Activated naive CD8-positive, alpha-beta T cell treated with anti-CD3 and anti-CD28 coated beads, Interleukin-2, amount 10 ng/mL, durations not matched to agents 7 days and 5 days (primary cell): ENCODE results near the gene ARHGAP27. TPM values are rescaled to one million over a fixed set of nuclear protein-coding genes. Genes with fewer than 3 reads are reported as not detected.

Source experiments
- ATAC-seq: fragments of 150-1000 bp; cut with Tn5 transposase; one replicate; pipeline ENCODE4 v1.10.0; 2021; ENCODE audit warnings: low read depth, moderate library complexity
- POLR2A ChIA-PET: fragments of 350-600 bp; sonication (Branson Sonifier 250); formaldehyde crosslinking; loops from one replicate; lab custom pipeline; 2021; ENCODE audit warnings: antibody characterized with exemption; lab: Charles Lee
- DNase-seq: peaks from one replicate; pipeline ENCODE4 v3.0.0; 2021
- H3K27ac Mint-ChIP-seq: one replicate; pipeline ENCODE4 v1.8.0; 2022; ENCODE audit warnings: mild to moderate bottlenecking, mixed read lengths
- H3K27me3 Mint-ChIP-seq: one replicate; pipeline ENCODE4 v1.8.0; 2022; ENCODE audit warnings: mild to moderate bottlenecking, moderate library complexity, mixed read lengths
- H3K36me3 Mint-ChIP-seq: one replicate; pipeline ENCODE4 v1.8.0; 2021; ENCODE audit warnings: mild to moderate bottlenecking, mixed read lengths
- H3K4me1 Mint-ChIP-seq: one replicate; pipeline ENCODE4 v1.8.0; 2021; ENCODE audit warnings: mixed read lengths
- H3K4me3 Mint-ChIP-seq: one replicate; pipeline ENCODE4 v1.8.0; 2022; ENCODE audit warnings: mild to moderate bottlenecking, moderate library complexity, mixed read lengths
- H3K9me3 Mint-ChIP-seq: one replicate; pipeline ENCODE4 v1.8.0; 2021; ENCODE audit warnings: mixed read lengths
- total RNA-seq, 2 experiments: library from RNA; stranded (reverse); gene quantifications; one replicate each; pipeline ENCODE4 v1.2.3, GENCODE V29; 2021

Gene ARHGAP27
- total RNA-seq, 2 experiments from 2014 or later = 99.8 to 114 TPM

GRCh38 chr17:45430738-45431530, 1.7 kb downstream of the ARHGAP27 start:
- peak overlapping the region; percentile 90 for H3K27ac Mint-ChIP-seq
- DNase-seq = no peak
- no peaks in the 10 kb centered on the region for H3K9me3 Mint-ChIP-seq
- H3K36me3 Mint-ChIP-seq = peaks cover 7% of the 10 kb centered on the region
- H3K27me3 Mint-ChIP-seq = no peaks in the 10 kb centered on the region
- peak; percentile 43 for ATAC-seq
- POLR2A ChIA-PET = interaction anchor here (0.6 to 2.6 kb wide), 7 partner anchors 22 to 283 kb away, joined by 3 to 10 read pairs (median 4); partner anchors contain the start of genes HEXIM1 and PLEKHM1
- peak overlapping the region; percentile 92 for H3K4me3 Mint-ChIP-seq
- H3K4me1 Mint-ChIP-seq = peaks cover 20% of the 10 kb centered on the region

DNA sequence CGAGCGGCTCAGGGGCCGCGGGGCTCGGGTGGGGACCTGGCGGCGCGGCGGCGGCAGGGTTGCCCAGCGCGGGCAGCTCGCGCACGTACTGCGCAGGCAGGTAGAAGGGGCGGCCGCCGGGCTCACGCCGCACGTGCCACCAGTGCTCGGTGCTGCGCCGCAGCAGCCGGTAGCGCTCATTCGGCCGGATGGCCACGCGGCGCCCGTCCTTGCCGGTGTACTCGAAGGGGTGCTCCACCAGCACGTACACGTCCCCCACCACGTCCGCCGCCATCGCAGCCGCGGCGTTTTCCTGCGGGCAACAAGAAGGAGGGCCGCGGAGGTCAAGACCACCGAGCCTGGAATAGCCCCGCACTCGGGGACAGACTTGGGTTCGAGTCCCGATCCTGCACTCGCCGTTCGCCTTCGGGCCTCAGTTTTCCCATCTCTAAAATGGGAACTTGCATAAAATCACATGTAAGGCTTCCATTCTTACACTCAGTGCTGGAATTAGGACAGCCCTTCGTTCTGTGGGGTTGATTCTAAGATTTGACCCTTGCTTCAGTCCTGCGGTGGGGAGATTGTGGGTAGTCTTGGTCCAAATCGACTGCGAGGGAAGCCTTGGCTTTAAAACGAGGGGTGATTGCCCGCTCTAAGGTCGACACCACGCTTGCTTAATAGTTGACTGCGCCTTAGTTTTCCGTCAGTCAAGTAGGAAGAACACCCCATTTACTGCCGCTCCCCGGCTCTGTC, 2.5 kb downstream of the ARHGAP27 start:
- Mint-ChIP-seq H3K9me3 (no peaks in the 10 kb centered on the region), H3K27me3 (no peaks in the 10 kb centered on the region), H3K4me3 (peak overlapping the region; percentile 92), H3K36me3 (peaks cover 7% of the 10 kb centered on the region), H3K27ac (peak overlapping the region; percentile 90), H3K4me1 (peaks cover 20% of the 10 kb centered on the region)
- POLR2A ChIA-PET = interaction anchor here (0.6 to 2.6 kb wide), 6 partner anchors 21 to 282 kb away, joined by 3 to 10 read pairs (median 4); partner anchors contain the start of genes HEXIM1 and PLEKHM1
- DNase-seq (peak; percentile 35), ATAC-seq (no peak)

DNA sequence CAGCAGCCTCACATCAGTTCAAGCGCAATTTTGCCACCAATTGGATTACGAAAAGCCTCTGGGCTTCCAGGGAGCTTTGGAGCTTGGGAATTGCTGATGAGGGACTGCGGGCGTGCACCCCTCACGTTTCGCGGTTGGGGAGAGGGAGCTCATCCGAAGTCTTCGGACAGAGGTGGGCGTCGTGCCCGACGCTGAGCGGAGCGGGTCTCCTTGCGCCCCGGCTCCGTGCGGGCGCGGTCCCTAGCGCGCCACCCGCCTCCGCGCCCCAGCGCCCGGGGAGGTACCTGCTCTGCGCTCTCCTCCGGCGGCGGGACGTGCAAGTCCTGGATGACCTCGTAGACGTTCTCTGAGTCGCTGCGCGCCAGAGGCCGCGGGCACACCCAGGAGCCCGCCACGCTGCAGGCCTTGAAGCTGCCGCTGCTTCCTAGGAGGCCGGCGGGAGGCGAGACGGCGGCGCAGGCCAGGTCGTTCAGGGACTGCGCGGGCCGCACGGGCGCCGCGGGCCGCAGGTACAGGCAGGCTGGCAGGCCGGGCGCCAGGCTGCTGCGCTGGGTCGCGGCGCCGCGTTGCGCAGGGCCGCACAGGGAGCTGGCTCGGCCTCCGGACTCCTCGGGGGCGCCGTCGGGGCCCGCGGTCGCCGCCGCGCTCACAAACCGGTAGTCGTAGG, 3.2 kb downstream of the ARHGAP27 start:
- DNase-seq = peak; percentile 33
- ATAC-seq = no peak
- peak overlapping the region; percentile 76 for H3K4me3 Mint-ChIP-seq
- H3K9me3 Mint-ChIP-seq = no peaks in the 10 kb centered on the region
- POLR2A ChIA-PET = interaction anchor here (1.0 kb wide), 1 partner anchor 156 kb away, joined by 3 read pairs; no protein-coding TSS in a partner anchor
- H3K36me3 Mint-ChIP-seq = peaks cover 7% of the 10 kb centered on the region
- no peaks in the 10 kb centered on the region for H3K27me3 Mint-ChIP-seq
- H3K27ac Mint-ChIP-seq = no peak overlapping the region
- peaks cover 20% of the 10 kb centered on the region for H3K4me1 Mint-ChIP-seq

DNA sequence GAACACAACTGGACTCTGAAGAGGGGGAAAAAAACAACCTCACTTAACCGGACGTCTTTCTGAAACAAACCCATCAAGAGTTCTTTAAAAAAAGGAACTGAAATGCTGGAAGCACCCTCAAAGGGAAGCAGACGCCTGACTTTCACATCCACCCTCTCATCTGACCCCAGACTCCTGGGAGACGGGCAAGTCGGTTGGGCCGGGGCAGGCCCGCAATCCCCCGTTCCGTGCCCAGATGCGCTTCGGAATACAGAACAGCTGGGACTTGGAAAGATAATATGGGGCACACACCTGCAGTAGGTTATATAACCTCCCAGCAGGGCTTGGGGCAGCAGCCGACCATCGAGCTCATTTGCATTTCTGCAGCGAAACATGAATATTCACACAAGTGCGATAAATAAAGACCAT, 3.7 kb downstream of the ARHGAP27 start:
- H3K36me3 Mint-ChIP-seq = peaks cover 10% of the 10 kb centered on the region
- H3K4me1 Mint-ChIP-seq = peaks cover 22% of the 10 kb centered on the region
- no peaks in the 10 kb centered on the region for H3K9me3 Mint-ChIP-seq
- POLR2A ChIA-PET = interaction anchor here (1.0 kb wide), 1 partner anchor 156 kb away, joined by 3 read pairs; no protein-coding TSS in a partner anchor
- H3K27ac Mint-ChIP-seq = peak overlapping the region; percentile 25
- DNase-seq = peak; percentile 39
- H3K27me3 Mint-ChIP-seq = no peaks in the 10 kb centered on the region
- H3K4me3 Mint-ChIP-seq = peak overlapping the region; percentile 76
- no peak for ATAC-seq

- ATAC-seq = peak; percentile 59
- peak overlapping the region; percentile 76 for H3K4me3 Mint-ChIP-seq
- DNase-seq = peak; percentile 96
- peaks cover 24% of the 10 kb centered on the region for H3K4me1 Mint-ChIP-seq
- peaks cover 16% of the 10 kb centered on the region for H3K36me3 Mint-ChIP-seq
- no peaks in the 10 kb centered on the region for H3K9me3 Mint-ChIP-seq
- POLR2A ChIA-PET = interaction anchor here (1.0 kb wide), 1 partner anchor 157 kb away, joined by 3 read pairs; no protein-coding TSS in a partner anchor
- H3K27ac Mint-ChIP-seq = peak overlapping the region; percentile 82
- no peaks in the 10 kb centered on the region for H3K27me3 Mint-ChIP-seq
Measured at GRCh38 chr17:45428050-45428617, 4.5 kb downstream of the ARHGAP27 start.

- ATAC-seq (no peak), DNase-seq (no peak)
- Mint-ChIP-seq H3K36me3 (peaks cover 19% of the 10 kb centered on the region), H3K27me3 (no peaks in the 10 kb centered on the region), H3K9me3 (no peaks in the 10 kb centered on the region), H3K27ac (no peak overlapping the region), H3K4me1 (peaks cover 23% of the 10 kb centered on the region), H3K4me3 (no peak overlapping the region)
- POLR2A ChIA-PET = no interaction called here
Measured at GRCh38 chr17:45427181-45427835, 5.4 kb downstream of the ARHGAP27 start.

GRCh38 chr17:45426561-45426960, 6.1 kb downstream of the ARHGAP27 start:
- Mint-ChIP-seq H3K27me3 (no peaks in the 10 kb centered on the region), H3K36me3 (peaks cover 20% of the 10 kb centered on the region), H3K4me3 (no peak overlapping the region), H3K27ac (peak overlapping the region; percentile 24), H3K4me1 (peaks cover 23% of the 10 kb centered on the region), H3K9me3 (no peaks in the 10 kb centered on the region)
- DNase-seq = no peak
- POLR2A ChIA-PET = no interaction called here
- ATAC-seq = no peak

GRCh38 chr17:45425984-45426413, 6.7 kb downstream of the ARHGAP27 start:
- ATAC-seq (no peak), DNase-seq (no peak)
- Mint-ChIP-seq H3K4me3 (no peak overlapping the region), H3K4me1 (peaks cover 26% of the 10 kb centered on the region), H3K27ac (no peak overlapping the region), H3K9me3 (no peaks in the 10 kb centered on the region), H3K27me3 (no peaks in the 10 kb centered on the region), H3K36me3 (peaks cover 22% of the 10 kb centered on the region)
- POLR2A ChIA-PET = no interaction called here

DNA sequence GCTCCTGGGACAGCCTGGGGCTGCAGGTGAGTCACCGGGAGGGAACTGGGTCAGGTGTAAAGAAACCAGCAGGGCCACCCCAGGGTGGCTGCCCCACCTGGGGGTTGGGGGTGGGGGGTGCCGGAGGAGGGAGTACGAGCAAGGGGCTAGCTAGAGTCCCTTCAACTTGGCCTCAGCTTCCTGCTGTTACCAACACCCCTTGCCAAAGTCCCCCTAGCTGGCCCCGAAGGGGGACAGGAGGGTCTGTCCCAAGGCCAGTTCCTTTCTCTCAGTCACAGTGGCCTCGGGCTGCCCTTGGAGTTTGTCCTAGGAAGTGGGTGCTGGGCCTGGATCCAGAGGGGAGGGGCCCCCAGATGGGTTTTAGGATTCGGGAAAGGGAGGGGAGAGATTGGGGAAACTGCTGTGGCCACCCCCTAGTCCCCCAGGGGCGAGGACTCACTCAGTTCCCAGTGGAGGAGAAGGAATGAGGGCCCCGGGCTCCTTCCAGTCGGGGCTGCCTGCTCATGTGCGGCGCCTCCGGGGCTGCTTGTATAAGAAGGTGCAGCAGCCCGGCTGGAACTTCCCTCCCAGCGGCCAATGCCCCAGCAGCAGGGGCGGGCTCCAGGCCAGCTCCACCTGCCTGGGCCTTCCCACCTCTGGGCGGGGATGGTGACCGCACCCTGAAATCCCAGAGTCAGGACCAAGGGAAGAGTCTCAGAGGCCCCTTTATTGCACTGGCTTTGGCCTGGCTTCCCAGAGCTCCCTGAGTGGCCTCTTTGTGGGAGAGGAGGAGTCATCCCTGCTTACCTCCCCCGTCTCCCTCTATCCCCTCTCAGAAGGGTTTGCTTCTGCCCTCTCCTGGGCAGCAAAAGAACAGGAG, 7.3 kb downstream of the ARHGAP27 start:
- Mint-ChIP-seq H3K4me1 (peaks cover 22% of the 10 kb centered on the region), H3K9me3 (no peaks in the 10 kb centered on the region), H3K27ac (no peak overlapping the region), H3K36me3 (peaks cover 19% of the 10 kb centered on the region), H3K4me3 (no peak overlapping the region), H3K27me3 (no peaks in the 10 kb centered on the region)
- DNase-seq = no peak
- ATAC-seq = no peak
- POLR2A ChIA-PET = no interaction called here

DNA sequence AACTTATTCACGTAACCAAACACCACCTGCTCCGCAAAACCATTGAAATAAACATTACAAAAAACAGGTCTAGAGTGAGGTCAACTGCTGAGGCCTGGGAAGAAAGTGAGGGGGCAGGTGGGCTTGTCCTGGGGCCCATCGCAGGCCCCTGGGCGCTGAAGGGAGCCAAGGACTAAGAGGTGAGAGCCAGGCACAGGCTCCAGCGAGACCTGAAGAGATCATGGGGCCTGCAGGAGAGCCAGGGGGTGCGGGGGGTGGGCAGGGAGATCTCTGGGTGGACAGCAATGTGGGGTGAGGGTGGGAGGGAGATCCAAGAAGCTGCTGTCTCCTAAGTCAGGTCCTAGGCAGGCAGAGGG, 7.9 kb downstream of the ARHGAP27 start:
- Mint-ChIP-seq H3K36me3 (peaks cover 18% of the 10 kb centered on the region), H3K27ac (no peak overlapping the region), H3K9me3 (no peaks in the 10 kb centered on the region), H3K4me1 (peaks cover 22% of the 10 kb centered on the region), H3K4me3 (no peak overlapping the region), H3K27me3 (no peaks in the 10 kb centered on the region)
- POLR2A ChIA-PET = no interaction called here
- ATAC-seq (no peak), DNase-seq (no peak)

DNA sequence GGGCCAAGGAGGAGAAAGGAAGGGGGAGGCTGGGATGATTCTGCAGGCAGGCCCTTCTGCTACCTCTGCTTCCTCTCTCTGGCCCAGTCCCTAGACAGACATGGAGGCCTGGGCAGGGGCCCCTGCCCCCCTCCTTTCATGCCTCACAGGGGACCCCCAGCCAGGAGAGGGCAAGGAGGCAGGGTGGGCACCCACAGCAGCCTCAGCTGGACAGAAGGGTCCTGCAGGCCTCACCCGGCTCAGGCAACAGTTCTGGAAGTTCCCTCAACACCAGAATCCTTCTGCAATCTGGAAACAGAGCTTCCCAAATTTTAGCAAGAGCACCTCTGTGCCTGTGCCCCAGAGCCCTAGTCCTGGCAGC, 8.7 kb downstream of the ARHGAP27 start:
- no peak for ATAC-seq
- DNase-seq = no peak
- Mint-ChIP-seq H3K4me3 (no peak overlapping the region), H3K9me3 (no peaks in the 10 kb centered on the region), H3K4me1 (peaks cover 20% of the 10 kb centered on the region), H3K27ac (no peak overlapping the region), H3K27me3 (no peaks in the 10 kb centered on the region), H3K36me3 (peaks cover 18% of the 10 kb centered on the region)
- POLR2A ChIA-PET = no interaction called here
